ENCODE results near the gene SPINK2.

DNA sequence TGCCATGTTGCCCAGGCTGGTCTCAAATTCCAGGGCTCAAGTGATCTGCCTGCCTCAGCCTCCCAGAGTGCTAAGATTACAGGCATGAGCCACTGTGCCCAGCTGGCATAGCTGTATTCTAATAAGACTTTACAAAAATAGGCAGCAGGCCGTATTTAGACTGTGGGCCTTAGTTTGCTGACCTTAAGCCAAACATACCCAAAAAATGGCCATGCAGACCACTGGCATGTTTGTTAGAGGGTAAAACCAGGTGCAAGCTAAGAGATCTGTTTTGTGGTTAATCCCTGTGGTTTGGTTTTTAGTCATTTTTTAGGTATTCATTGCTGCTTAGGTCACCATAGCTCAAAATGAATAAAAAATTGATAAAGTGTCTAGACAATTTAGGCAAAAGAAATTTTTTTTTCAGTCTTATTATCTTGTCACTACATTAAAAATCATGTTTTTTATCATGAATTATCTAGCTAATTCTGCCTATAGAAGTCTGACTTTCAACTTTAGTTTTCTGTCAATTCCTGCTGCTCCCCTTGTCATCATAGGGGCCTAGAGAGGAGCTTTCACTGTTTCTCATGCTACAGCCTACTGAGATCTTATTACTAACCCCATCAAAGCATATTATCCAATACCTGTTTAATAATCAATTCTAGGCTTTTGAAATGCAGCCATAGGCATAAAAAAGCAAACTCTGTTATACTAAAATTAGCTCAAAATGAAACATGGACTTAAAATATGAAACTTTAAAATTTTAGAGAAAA lies 7.5 kb upstream of the SPINK2 start:
- TF ChIP-seq, protein P1, sequence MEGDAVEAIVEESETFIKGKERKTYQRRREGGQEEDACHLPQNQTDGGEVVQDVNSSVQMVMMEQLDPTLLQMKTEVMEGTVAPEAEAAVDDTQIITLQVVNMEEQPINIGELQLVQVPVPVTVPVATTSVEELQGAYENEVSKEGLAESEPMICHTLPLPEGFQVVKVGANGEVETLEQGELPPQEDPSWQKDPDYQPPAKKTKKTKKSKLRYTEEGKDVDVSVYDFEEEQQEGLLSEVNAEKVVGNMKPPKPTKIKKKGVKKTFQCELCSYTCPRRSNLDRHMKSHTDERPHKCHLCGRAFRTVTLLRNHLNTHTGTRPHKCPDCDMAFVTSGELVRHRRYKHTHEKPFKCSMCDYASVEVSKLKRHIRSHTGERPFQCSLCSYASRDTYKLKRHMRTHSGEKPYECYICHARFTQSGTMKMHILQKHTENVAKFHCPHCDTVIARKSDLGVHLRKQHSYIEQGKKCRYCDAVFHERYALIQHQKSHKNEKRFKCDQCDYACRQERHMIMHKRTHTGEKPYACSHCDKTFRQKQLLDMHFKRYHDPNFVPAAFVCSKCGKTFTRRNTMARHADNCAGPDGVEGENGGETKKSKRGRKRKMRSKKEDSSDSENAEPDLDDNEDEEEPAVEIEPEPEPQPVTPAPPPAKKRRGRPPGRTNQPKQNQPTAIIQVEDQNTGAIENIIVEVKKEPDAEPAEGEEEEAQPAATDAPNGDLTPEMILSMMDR (IDR thresholded peaks at IDR 0.05; ENCODE audit: extremely low read depth in 1 of 2, insufficient read depth in 1 of 2, low read depth in 1 of 2, low read length in 2 of 2), result no peak
- TF ChIP-seq MAX (IDR thresholded peaks at IDR 0.05; ENCODE audit: insufficient read depth, insufficient read length) (no peak), POLR2A (IDR thresholded peaks at IDR 0.05; ENCODE audit: low read depth, low read length) (no peak), POLR2AphosphoS5 (IDR thresholded peaks at IDR 0.05; ENCODE audit: insufficient read depth, low read depth, low read length) (no peak), MYC (IDR thresholded peaks at IDR 0.05; ENCODE audit: low read depth, low read length) (no peak), EZH2 (IDR thresholded peaks at IDR 0.05; ENCODE audit: borderline replicate concordance, low read depth, low read length, severe bottlenecking) (no peak), FOS (IDR thresholded peaks at IDR 0.05; ENCODE audit: borderline replicate concordance, insufficient read depth, low read length) (no peak)

Data from endothelial cell of umbilical vein (primary cell).